ENCODE results near the gene APOC4.

APOC4 gene

GRCh38 chr19:44986389-44986788 lies 44.4 kb downstream of the APOC4 start:
- no peaks in the 10 kb centered on the region for H3K27me3 ChIP-seq (ENCODE audit: control insufficient read depth in 3 of 3, insufficient read depth in 3 of 3, low read depth in 1 of 3, low read length in 3 of 3)
- peaks cover 1% of the 10 kb centered on the region for H3K79me1 ChIP-seq (ENCODE audit: low read depth, low read length)
- no peak overlapping the region for H2AFZ ChIP-seq (ENCODE audit: low read length)
- no peak overlapping the region for H3K4me3 ChIP-seq (ENCODE audit: low read length in 2 of 2)
- no peak overlapping the region for H2BK5ac ChIP-seq (ENCODE audit: low read length)
- no peak overlapping the region for H3K4me2 ChIP-seq (ENCODE audit: insufficient read depth, low read length, poor library complexity, severe bottlenecking)
- H3K27ac ChIP-seq (replicated peaks; ENCODE audit: low read length) = no peak overlapping the region
- WGBS, 2 donors (ENCODE audit: extremely low coverage in 2 of 2, insufficient read length in 2 of 2, insufficient replicate concordance in 1 of 2) = no CpG with 5 or more reads among the region's 7 CpGs
- no peak overlapping the region for H2AK5ac ChIP-seq (ENCODE audit: low read depth, low read length)
- H4K91ac ChIP-seq (ENCODE audit: low read depth, low read length, poor library complexity) = no peak overlapping the region
- no peak overlapping the region for H2BK15ac ChIP-seq (ENCODE audit: low read length)
- peaks cover 18 to 86% of the 10 kb centered on the region in 2 donors for H3K36me3 ChIP-seq (replicated peaks in 1 of 2; ENCODE audit: control insufficient read depth in 2 of 2, insufficient read depth in 2 of 2, low read length in 2 of 2)
- no peak overlapping the region for H2BK12ac ChIP-seq (ENCODE audit: low read length)
- no peak overlapping the region for H3K4ac ChIP-seq (ENCODE audit: low read length)
- no peak overlapping the region for H3K14ac ChIP-seq (ENCODE audit: low read length)
- H2BK120ac ChIP-seq (ENCODE audit: low read depth, low read length) = no peak overlapping the region
- no peak overlapping the region for H3K23ac ChIP-seq (ENCODE audit: low read depth, low read length, poor library complexity)
- no peak overlapping the region for H3K9ac ChIP-seq (ENCODE audit: low read depth, low read length, poor library complexity)
- no peak overlapping the region for H4K8ac ChIP-seq (ENCODE audit: low read depth, low read length)
- no peaks in the 10 kb centered on the region for H3K4me1 ChIP-seq (ENCODE audit: control insufficient read depth in 2 of 2, insufficient read depth in 1 of 2, low read depth in 1 of 2, low read length in 2 of 2)
- no peaks in the 10 kb centered on the region for H3K9me3 ChIP-seq (replicated peaks in 1 of 2; ENCODE audit: control insufficient read depth in 2 of 2, insufficient read depth in 1 of 2, low read depth in 1 of 2, low read length in 2 of 2)
- no peak overlapping the region for H3K18ac ChIP-seq (ENCODE audit: low read length)
- DNase-seq (ENCODE audit: low spot score) = no peak

GRCh38 chr19:44987148-44987675 lies 45.2 kb downstream of the APOC4 start:
- Histone ChIP-seq H2BK120ac (ENCODE audit: low read depth, low read length) (no peak overlapping the region), H3K4me3 (ENCODE audit: low read length in 2 of 2) (no peak overlapping the region), H3K4me1 (ENCODE audit: control insufficient read depth in 2 of 2, insufficient read depth in 1 of 2, low read depth in 1 of 2, low read length in 2 of 2) (no peaks in the 10 kb centered on the region), H3K36me3 (replicated peaks in 1 of 2; ENCODE audit: control insufficient read depth in 2 of 2, insufficient read depth in 2 of 2, low read length in 2 of 2) (peaks cover 21 to 88% of the 10 kb centered on the region in 2 donors), H3K79me1 (ENCODE audit: low read depth, low read length) (peaks cover 1% of the 10 kb centered on the region), H3K18ac (ENCODE audit: low read length) (no peak overlapping the region), H3K27ac (replicated peaks; ENCODE audit: low read length) (no peak overlapping the region), H3K9me3 (replicated peaks in 1 of 2; ENCODE audit: control insufficient read depth in 2 of 2, insufficient read depth in 1 of 2, low read depth in 1 of 2, low read length in 2 of 2) (no peaks in the 10 kb centered on the region), H2AK5ac (ENCODE audit: low read depth, low read length) (no peak overlapping the region), H3K4ac (ENCODE audit: low read length) (no peak overlapping the region), H3K14ac (ENCODE audit: low read length) (no peak overlapping the region), H2BK15ac (ENCODE audit: low read length) (no peak overlapping the region), H2AFZ (ENCODE audit: low read length) (no peak overlapping the region), H2BK5ac (ENCODE audit: low read length) (no peak overlapping the region), H4K8ac (ENCODE audit: low read depth, low read length) (no peak overlapping the region), H4K91ac (ENCODE audit: low read depth, low read length, poor library complexity) (no peak overlapping the region), H3K23ac (ENCODE audit: low read depth, low read length, poor library complexity) (no peak overlapping the region), H3K27me3 (ENCODE audit: control insufficient read depth in 3 of 3, insufficient read depth in 3 of 3, low read depth in 1 of 3, low read length in 3 of 3) (no peaks in the 10 kb centered on the region), H3K4me2 (ENCODE audit: insufficient read depth, low read length, poor library complexity, severe bottlenecking) (no peak overlapping the region), H2BK12ac (ENCODE audit: low read length) (no peak overlapping the region), H3K9ac (ENCODE audit: low read depth, low read length, poor library complexity) (peak overlapping the region; percentile 44)
- WGBS, 2 donors (ENCODE audit: extremely low coverage in 2 of 2, insufficient read length in 2 of 2, insufficient replicate concordance in 1 of 2) = no CpG with 5 or more reads among the region's 20 CpGs
- no peak for DNase-seq (ENCODE audit: low spot score)

- no peak overlapping the region for H2BK120ac ChIP-seq (ENCODE audit: low read depth, low read length)
- no peak overlapping the region for H4K8ac ChIP-seq (ENCODE audit: low read depth, low read length)
- no peak overlapping the region for H2AK5ac ChIP-seq (ENCODE audit: low read depth, low read length)
- no peaks in the 10 kb centered on the region for H3K9me3 ChIP-seq (replicated peaks in 1 of 2; ENCODE audit: control insufficient read depth in 2 of 2, insufficient read depth in 1 of 2, low read depth in 1 of 2, low read length in 2 of 2)
- H2AFZ ChIP-seq (ENCODE audit: low read length) = no peak overlapping the region
- H2BK15ac ChIP-seq (ENCODE audit: low read length) = no peak overlapping the region
- no peak overlapping the region for H3K4me2 ChIP-seq (ENCODE audit: insufficient read depth, low read length, poor library complexity, severe bottlenecking)
- no peak overlapping the region for H3K9ac ChIP-seq (ENCODE audit: low read depth, low read length, poor library complexity)
- H3K27me3 ChIP-seq (ENCODE audit: control insufficient read depth in 3 of 3, insufficient read depth in 3 of 3, low read depth in 1 of 3, low read length in 3 of 3) = no peaks in the 10 kb centered on the region
- no peak overlapping the region for H3K23ac ChIP-seq (ENCODE audit: low read depth, low read length, poor library complexity)
- peaks cover 3% of the 10 kb centered on the region for H3K79me1 ChIP-seq (ENCODE audit: low read depth, low read length)
- no peak overlapping the region for H3K27ac ChIP-seq (replicated peaks; ENCODE audit: low read length)
- H2BK5ac ChIP-seq (ENCODE audit: low read length) = no peak overlapping the region
- H3K14ac ChIP-seq (ENCODE audit: low read length) = no peak overlapping the region
- no peaks in the 10 kb centered on the region for H3K4me1 ChIP-seq (ENCODE audit: control insufficient read depth in 2 of 2, insufficient read depth in 1 of 2, low read depth in 1 of 2, low read length in 2 of 2)
- no peak overlapping the region for H4K91ac ChIP-seq (ENCODE audit: low read depth, low read length, poor library complexity)
- H3K18ac ChIP-seq (ENCODE audit: low read length) = no peak overlapping the region
- peaks cover 25 to 91% of the 10 kb centered on the region in 2 donors for H3K36me3 ChIP-seq (replicated peaks in 1 of 2; ENCODE audit: control insufficient read depth in 2 of 2, insufficient read depth in 2 of 2, low read length in 2 of 2)
- DNase-seq (ENCODE audit: low spot score) = no peak
- no peak overlapping the region for H3K4ac ChIP-seq (ENCODE audit: low read length)
- no peak overlapping the region for H2BK12ac ChIP-seq (ENCODE audit: low read length)
- H3K4me3 ChIP-seq (ENCODE audit: low read length in 2 of 2) = no peak overlapping the region
- no CpG with 5 or more reads among the region's 9 CpGs for WGBS, 2 donors (ENCODE audit: extremely low coverage in 2 of 2, insufficient read length in 2 of 2, insufficient replicate concordance in 1 of 2)
These were observed 46.2 kb downstream of the APOC4 start for GRCh38 chr19:44988273-44988672.

GRCh38 chr19:44988896-44989556 lies 47.0 kb downstream of the APOC4 start:
- Histone ChIP-seq H2BK120ac (ENCODE audit: low read depth, low read length) (no peak overlapping the region), H3K18ac (ENCODE audit: low read length) (no peak overlapping the region), H2BK15ac (ENCODE audit: low read length) (no peak overlapping the region), H3K79me1 (ENCODE audit: low read depth, low read length) (peaks cover 3% of the 10 kb centered on the region), H3K14ac (ENCODE audit: low read length) (no peak overlapping the region), H3K4ac (ENCODE audit: low read length) (no peak overlapping the region), H3K23ac (ENCODE audit: low read depth, low read length, poor library complexity) (no peak overlapping the region), H4K8ac (ENCODE audit: low read depth, low read length) (no peak overlapping the region), H2BK12ac (ENCODE audit: low read length) (no peak overlapping the region), H3K36me3 (replicated peaks in 1 of 2; ENCODE audit: control insufficient read depth in 2 of 2, insufficient read depth in 2 of 2, low read length in 2 of 2) (peaks cover 27 to 94% of the 10 kb centered on the region in 2 donors), H3K4me1 (ENCODE audit: control insufficient read depth in 2 of 2, insufficient read depth in 1 of 2, low read depth in 1 of 2, low read length in 2 of 2) (no peaks in the 10 kb centered on the region), H3K9me3 (replicated peaks in 1 of 2; ENCODE audit: control insufficient read depth in 2 of 2, insufficient read depth in 1 of 2, low read depth in 1 of 2, low read length in 2 of 2) (no peaks in the 10 kb centered on the region), H3K27me3 (ENCODE audit: control insufficient read depth in 3 of 3, insufficient read depth in 3 of 3, low read depth in 1 of 3, low read length in 3 of 3) (no peaks in the 10 kb centered on the region), H3K4me2 (ENCODE audit: insufficient read depth, low read length, poor library complexity, severe bottlenecking) (no peak overlapping the region), H2AFZ (ENCODE audit: low read length) (no peak overlapping the region), H4K91ac (ENCODE audit: low read depth, low read length, poor library complexity) (no peak overlapping the region), H2AK5ac (ENCODE audit: low read depth, low read length) (no peak overlapping the region), H3K9ac (ENCODE audit: low read depth, low read length, poor library complexity) (peak overlapping the region; percentile 61), H3K4me3 (ENCODE audit: low read length in 2 of 2) (no peak overlapping the region), H2BK5ac (ENCODE audit: low read length) (no peak overlapping the region), H3K27ac (replicated peaks; ENCODE audit: low read length) (no peak overlapping the region)
- WGBS, 2 donors (ENCODE audit: extremely low coverage in 2 of 2, insufficient read length in 2 of 2, insufficient replicate concordance in 1 of 2) = no CpG with 5 or more reads among the region's 15 CpGs
- DNase-seq (ENCODE audit: low spot score) = peak; percentile 21

Measured in neuronal stem cell (in vitro differentiated cells).